Measurements from ENCODE around the gene BICC1. TPM values are rescaled to one million over a fixed set of nuclear protein-coding genes. Genes with fewer than 3 reads are reported as not detected.

Gene BICC1
- total RNA-seq, 2 experiments from 2014 or later = 0.14 TPM; not detected in 1

DNA sequence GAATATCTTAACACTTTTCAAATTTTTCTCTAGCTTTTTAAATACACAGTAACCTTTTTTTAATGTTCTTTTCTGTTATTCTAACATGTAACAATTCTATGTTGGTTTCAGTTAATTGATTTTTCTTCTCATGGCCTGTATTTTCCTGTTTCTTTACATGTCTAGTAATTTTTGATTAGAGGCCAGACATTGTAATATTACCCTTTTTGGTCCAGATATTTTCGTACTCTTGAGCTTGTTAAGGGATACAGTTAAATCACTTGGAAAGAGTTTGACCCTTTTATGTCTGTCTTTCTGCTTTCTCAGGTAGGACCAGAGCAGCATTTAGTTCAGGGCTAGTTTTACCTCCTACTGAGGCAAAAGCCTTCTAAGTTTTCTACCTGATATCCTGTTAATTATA, 45.0 kb downstream of the BICC1 start:
- CTCF ChIA-PET = no interaction called here
- no peak overlapping the region for H3K4me3 Mint-ChIP-seq
- no peak overlapping the region for H3K27ac Mint-ChIP-seq
- DNase-seq (no peak), ATAC-seq (no peak)
- H3K27me3 Mint-ChIP-seq = no peaks in the 10 kb centered on the region
- no peaks in the 10 kb centered on the region for H3K9me3 Mint-ChIP-seq (ENCODE audit: low read depth)
- no peaks in the 10 kb centered on the region for H3K4me1 Mint-ChIP-seq
- no peaks in the 10 kb centered on the region for H3K36me3 Mint-ChIP-seq

DNA sequence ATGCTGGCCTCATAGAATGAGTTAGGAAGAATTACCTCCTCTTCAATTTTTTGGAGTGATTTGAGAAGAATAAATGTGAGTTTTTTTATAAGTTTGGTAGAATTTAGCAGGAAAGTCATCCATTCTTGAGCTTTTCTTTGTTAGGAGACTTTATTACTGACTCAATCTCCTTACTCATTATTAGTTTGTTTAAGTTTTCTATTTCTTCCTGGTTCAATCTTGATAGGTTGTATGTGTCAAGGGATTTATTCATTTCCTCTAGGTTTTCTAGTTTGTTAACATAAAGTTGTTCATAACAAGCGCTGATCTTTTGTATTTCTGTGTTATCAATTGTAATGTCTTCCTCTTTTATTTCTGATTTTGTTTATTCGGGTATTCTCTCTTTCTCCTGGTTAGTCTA, 47.4 kb downstream of the BICC1 start:
- CTCF ChIA-PET = no interaction called here

DNA sequence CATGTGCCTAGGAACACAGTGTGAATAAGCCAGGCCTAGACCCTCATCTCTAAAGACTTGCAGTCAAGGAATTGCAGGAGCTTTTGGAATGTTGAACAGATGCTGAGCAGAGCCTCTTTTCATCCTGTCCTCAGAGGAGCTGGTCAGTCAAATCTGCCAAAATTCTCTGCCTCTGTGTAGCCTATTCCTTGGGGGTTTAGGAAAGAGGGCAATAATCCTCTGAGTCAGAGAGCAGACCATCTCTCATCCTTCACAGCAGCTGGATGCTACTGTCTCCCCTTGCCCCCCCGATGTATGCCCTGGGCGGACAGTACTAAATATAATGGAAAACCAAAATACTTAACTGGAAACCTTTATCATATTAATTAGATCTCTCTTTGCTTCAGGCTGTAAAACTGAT, 52.6 kb downstream of the BICC1 start:
- Mint-ChIP-seq H3K36me3 (no peaks in the 10 kb centered on the region), H3K27ac (no peak overlapping the region), H3K27me3 (no peaks in the 10 kb centered on the region), H3K4me1 (no peaks in the 10 kb centered on the region), H3K4me3 (no peak overlapping the region), H3K9me3 (ENCODE audit: low read depth) (no peaks in the 10 kb centered on the region)
- no peak for DNase-seq
- ATAC-seq = no peak
- CTCF ChIA-PET = no interaction called here

More for the DNA sequence above, 47.4 kb downstream of the BICC1 start:
- Mint-ChIP-seq H3K27me3 (no peaks in the 10 kb centered on the region), H3K4me1 (no peaks in the 10 kb centered on the region), H3K27ac (no peak overlapping the region), H3K9me3 (ENCODE audit: low read depth) (no peaks in the 10 kb centered on the region), H3K4me3 (no peak overlapping the region), H3K36me3 (no peaks in the 10 kb centered on the region)
- no peak for DNase-seq
- no peak for ATAC-seq

GRCh38 chr10:58567652-58568051, 55.0 kb downstream of the BICC1 start:
- DNase-seq (no peak), ATAC-seq (no peak)
- Mint-ChIP-seq H3K4me1 (no peaks in the 10 kb centered on the region), H3K36me3 (no peaks in the 10 kb centered on the region), H3K27ac (no peak overlapping the region), H3K27me3 (no peaks in the 10 kb centered on the region), H3K4me3 (no peak overlapping the region), H3K9me3 (ENCODE audit: low read depth) (no peaks in the 10 kb centered on the region)
- CTCF ChIA-PET = no interaction called here

DNA sequence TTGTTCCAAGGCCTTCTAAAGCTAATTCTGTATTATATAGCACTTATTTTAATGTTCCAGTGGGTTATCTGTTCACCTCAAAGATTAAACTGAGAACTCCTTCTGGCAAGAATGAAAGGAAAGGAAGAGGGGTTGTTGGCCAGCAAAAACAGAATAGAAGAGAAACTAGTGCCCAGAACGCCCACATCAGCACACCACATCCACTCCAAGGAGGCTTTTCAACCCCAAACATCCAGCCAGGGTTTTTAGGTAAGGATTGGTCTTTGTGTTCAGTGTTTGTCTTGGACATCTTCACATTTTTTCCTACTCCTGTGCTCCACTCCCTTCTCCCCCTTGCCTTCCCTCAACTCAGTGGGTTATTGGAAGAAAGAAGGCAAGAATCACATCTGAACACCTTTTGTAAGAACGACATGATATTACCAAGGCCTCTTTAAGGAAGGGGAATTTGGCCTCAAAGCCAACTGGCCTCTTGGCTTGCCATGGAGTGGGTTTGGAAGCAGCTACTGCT, 55.8 kb downstream of the BICC1 start:
- ATAC-seq = no peak
- CTCF ChIA-PET = no interaction called here
- Mint-ChIP-seq H3K27ac (no peak overlapping the region), H3K4me1 (no peaks in the 10 kb centered on the region), H3K36me3 (no peaks in the 10 kb centered on the region), H3K4me3 (no peak overlapping the region), H3K9me3 (ENCODE audit: low read depth) (no peaks in the 10 kb centered on the region), H3K27me3 (no peaks in the 10 kb centered on the region)
- no peak for DNase-seq

DNA sequence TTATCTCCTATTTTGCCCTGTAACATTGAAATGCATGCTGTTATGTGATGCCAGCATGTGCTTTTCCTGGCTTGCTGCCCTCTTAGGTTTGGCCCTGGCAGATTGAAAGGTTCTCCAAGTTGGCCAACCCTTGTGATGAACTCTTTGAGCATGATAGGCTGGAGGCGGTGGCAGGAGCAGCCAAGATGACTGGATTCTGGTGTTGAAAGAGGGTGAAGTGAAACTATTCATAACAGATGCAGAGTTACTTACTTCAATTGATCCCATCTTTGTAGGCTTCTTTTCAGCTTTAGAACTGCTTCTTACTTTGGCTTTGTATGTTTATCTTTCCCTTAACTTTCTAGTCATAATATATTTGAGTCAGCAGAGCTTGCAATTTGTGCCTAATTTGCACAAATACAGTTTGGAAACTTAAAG, 57.6 kb downstream of the BICC1 start:
- no peak for DNase-seq
- Mint-ChIP-seq H3K27ac (no peak overlapping the region), H3K27me3 (no peaks in the 10 kb centered on the region), H3K4me1 (no peaks in the 10 kb centered on the region), H3K4me3 (no peak overlapping the region), H3K36me3 (no peaks in the 10 kb centered on the region), H3K9me3 (ENCODE audit: low read depth) (no peaks in the 10 kb centered on the region)
- no peak for ATAC-seq
- CTCF ChIA-PET = no interaction called here

DNA sequence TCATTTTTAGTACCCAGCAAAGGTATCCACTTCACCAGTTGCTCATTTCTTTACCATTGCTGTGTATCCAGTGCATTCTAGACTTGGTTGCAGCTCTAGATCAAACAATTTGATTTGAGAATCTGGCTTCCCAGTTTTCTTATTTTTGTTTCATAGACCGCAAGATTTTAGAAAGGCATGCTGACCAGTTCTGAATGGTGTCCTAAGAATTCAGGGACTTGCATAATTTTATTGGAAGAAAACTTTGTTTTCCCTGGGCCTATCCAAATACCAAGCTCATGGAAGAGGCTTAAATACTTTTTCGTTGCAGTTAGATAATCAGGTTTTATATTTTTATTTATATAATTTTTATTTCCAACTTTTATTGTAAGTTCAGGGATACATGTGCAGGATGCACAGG, 58.3 kb downstream of the BICC1 start:
- ATAC-seq = no peak
- Mint-ChIP-seq H3K9me3 (ENCODE audit: low read depth) (no peaks in the 10 kb centered on the region), H3K27me3 (no peaks in the 10 kb centered on the region), H3K27ac (no peak overlapping the region), H3K4me1 (no peaks in the 10 kb centered on the region), H3K36me3 (no peaks in the 10 kb centered on the region), H3K4me3 (no peak overlapping the region)
- CTCF ChIA-PET = no interaction called here
- no peak for DNase-seq

DNA sequence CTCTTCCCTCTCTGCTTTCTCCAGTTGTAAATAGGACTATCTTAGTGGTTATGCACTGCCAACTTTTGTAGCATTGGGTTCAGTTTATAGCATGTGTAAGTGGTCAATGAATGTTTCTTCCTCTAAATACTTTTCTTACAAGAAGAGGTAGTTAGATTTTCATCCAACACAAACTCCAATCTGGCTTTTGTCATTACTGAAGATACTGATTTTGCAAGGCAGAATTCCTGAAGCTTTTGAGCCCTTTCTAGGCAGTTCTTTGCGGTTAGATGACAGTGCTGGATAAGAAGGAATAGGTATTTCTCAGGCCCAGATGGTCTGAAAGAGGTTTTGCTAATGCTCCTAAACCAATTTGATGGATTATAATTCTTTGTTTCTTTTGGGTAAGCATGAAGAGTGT, 60.5 kb downstream of the BICC1 start:
- DNase-seq (no peak), ATAC-seq (no peak)
- Mint-ChIP-seq H3K36me3 (no peaks in the 10 kb centered on the region), H3K27me3 (no peaks in the 10 kb centered on the region), H3K4me3 (no peak overlapping the region), H3K27ac (no peak overlapping the region), H3K4me1 (no peaks in the 10 kb centered on the region), H3K9me3 (ENCODE audit: low read depth) (no peaks in the 10 kb centered on the region)
- CTCF ChIA-PET = no interaction called here

GRCh38 chr10:58574058-58574457, 61.4 kb downstream of the BICC1 start:
- no peak overlapping the region for H3K27ac Mint-ChIP-seq
- H3K27me3 Mint-ChIP-seq = no peaks in the 10 kb centered on the region
- DNase-seq (no peak), ATAC-seq (no peak)
- no peaks in the 10 kb centered on the region for H3K4me1 Mint-ChIP-seq
- no peaks in the 10 kb centered on the region for H3K36me3 Mint-ChIP-seq
- no peak overlapping the region for H3K4me3 Mint-ChIP-seq
- CTCF ChIA-PET = no interaction called here
- H3K9me3 Mint-ChIP-seq (ENCODE audit: low read depth) = no peaks in the 10 kb centered on the region

- CTCF ChIA-PET = no interaction called here
- Mint-ChIP-seq H3K27me3 (no peaks in the 10 kb centered on the region), H3K9me3 (ENCODE audit: low read depth) (no peaks in the 10 kb centered on the region), H3K4me1 (no peaks in the 10 kb centered on the region), H3K4me3 (no peak overlapping the region), H3K27ac (no peak overlapping the region), H3K36me3 (no peaks in the 10 kb centered on the region)
- ATAC-seq (no peak), DNase-seq (no peak)
Observed at GRCh38 chr10:58575491-58575890, 62.8 kb downstream of the BICC1 start.

DNA sequence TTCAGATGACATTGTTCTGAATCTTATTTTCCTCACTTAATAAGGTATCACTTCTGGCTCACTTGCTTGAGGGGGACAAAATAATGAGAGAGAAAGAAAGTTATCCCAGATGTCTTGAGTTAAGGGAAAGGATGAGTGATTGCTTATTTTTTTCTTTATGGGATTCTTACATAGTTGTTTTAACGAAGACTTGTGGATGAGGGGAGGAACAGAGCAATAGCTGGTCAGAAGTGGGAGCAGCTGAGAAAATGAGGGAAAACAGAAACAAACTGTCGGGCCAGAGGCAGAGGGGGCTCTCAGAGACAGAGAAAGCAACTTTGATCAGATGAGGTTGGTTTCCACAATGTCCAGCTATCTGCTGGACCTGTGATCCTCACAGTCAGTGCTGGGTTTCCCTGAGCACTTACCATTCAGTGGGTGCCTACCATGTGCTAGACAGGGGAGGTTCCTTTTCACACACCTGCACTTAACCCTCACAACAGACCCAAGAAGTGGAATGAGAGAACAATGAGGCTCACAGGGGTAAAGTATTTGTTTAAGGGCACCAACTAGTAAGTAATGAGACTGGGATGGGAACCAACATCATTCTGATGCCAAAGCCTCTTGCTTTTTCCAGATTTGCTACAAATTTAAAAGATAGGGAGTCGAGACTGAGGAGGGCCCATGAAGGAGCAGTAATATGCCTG, 64.2 kb downstream of the BICC1 start:
- Mint-ChIP-seq H3K36me3 (no peaks in the 10 kb centered on the region), H3K27ac (no peak overlapping the region), H3K4me3 (no peak overlapping the region), H3K9me3 (ENCODE audit: low read depth) (no peaks in the 10 kb centered on the region), H3K4me1 (no peaks in the 10 kb centered on the region), H3K27me3 (no peaks in the 10 kb centered on the region)
- ATAC-seq (no peak), DNase-seq (no peak)
- CTCF ChIA-PET = no interaction called here

- Mint-ChIP-seq H3K9me3 (ENCODE audit: low read depth) (no peaks in the 10 kb centered on the region), H3K4me1 (no peaks in the 10 kb centered on the region), H3K27me3 (no peaks in the 10 kb centered on the region), H3K4me3 (no peak overlapping the region), H3K36me3 (no peaks in the 10 kb centered on the region), H3K27ac (no peak overlapping the region)
- DNase-seq (no peak), ATAC-seq (no peak)
- CTCF ChIA-PET = no interaction called here
Observed at GRCh38 chr10:58577437-58577777, 64.7 kb downstream of the BICC1 start.

GRCh38 chr10:58578366-58578765, 65.7 kb downstream of the BICC1 start:
- Mint-ChIP-seq H3K36me3 (no peaks in the 10 kb centered on the region), H3K4me3 (no peak overlapping the region), H3K27me3 (no peaks in the 10 kb centered on the region), H3K4me1 (no peaks in the 10 kb centered on the region), H3K9me3 (ENCODE audit: low read depth) (no peaks in the 10 kb centered on the region), H3K27ac (no peak overlapping the region)
- CTCF ChIA-PET = no interaction called here
- no peak for DNase-seq
- no peak for ATAC-seq

- H3K4me3 Mint-ChIP-seq = no peak overlapping the region
- no peaks in the 10 kb centered on the region for H3K27me3 Mint-ChIP-seq
- CTCF ChIA-PET = no interaction called here
- H3K36me3 Mint-ChIP-seq = no peaks in the 10 kb centered on the region
- DNase-seq (no peak), ATAC-seq (no peak)
- H3K9me3 Mint-ChIP-seq (ENCODE audit: low read depth) = no peaks in the 10 kb centered on the region
- H3K27ac Mint-ChIP-seq = no peak overlapping the region
- H3K4me1 Mint-ChIP-seq = no peaks in the 10 kb centered on the region
Observed at GRCh38 chr10:58579011-58579655, 66.5 kb downstream of the BICC1 start.
